BLaER1 (cell line): ENCODE data around the gene ZNF44.

ENCODE experiments used
- H3K27ac ChIP-seq: shearing (Covaris generic); formaldehyde crosslinking; 2 replicates; pipeline ENCODE4 v1.8.1; 2022
- H3K27me3 ChIP-seq: shearing (Covaris generic); formaldehyde crosslinking; 2 replicates; pipeline ENCODE4 v1.8.1; 2022
- H3K36me3 ChIP-seq: shearing (Covaris generic); formaldehyde crosslinking; 2 replicates; pipeline ENCODE4 v1.8.1; 2022
- H3K4me1 ChIP-seq: shearing (Covaris generic); formaldehyde crosslinking; 2 replicates; pipeline ENCODE4 v1.8.1; 2022
- H3K4me2 ChIP-seq: shearing (Covaris generic); formaldehyde crosslinking; 2 replicates; pipeline ENCODE4 v1.8.1; 2022
- H3K4me3 ChIP-seq: shearing (Covaris generic); formaldehyde crosslinking; 2 replicates; pipeline ENCODE4 v1.8.1; 2022
- H3K9ac ChIP-seq: shearing (Covaris generic); formaldehyde crosslinking; 2 replicates; pipeline ENCODE4 v1.8.1; 2022
- H3K9me3 ChIP-seq: shearing (Covaris generic); formaldehyde crosslinking; 2 replicates; pipeline ENCODE4 v1.8.1; 2022
- H4K20me1 ChIP-seq: shearing (Covaris generic); formaldehyde crosslinking; 2 replicates; pipeline ENCODE4 v1.8.1; 2022
- Cebpa-rat ChIP-seq: shearing (Covaris generic); IDR thresholded peaks from 2 replicates; pipeline ENCODE4 v1.8.1; 2022

Gene ZNF44

GRCh38 chr19:12230751-12231733, 63.6 kb downstream of the ZNF44 start:
- H3K4me1 ChIP-seq = peaks cover 10% of the 10 kb centered on the region
- no peak overlapping the region for H3K4me2 ChIP-seq
- no peak overlapping the region for H3K27ac ChIP-seq
- H3K9me3 ChIP-seq = peaks cover 72% of the 10 kb centered on the region
- no peaks in the 10 kb centered on the region for H3K27me3 ChIP-seq
- H4K20me1 ChIP-seq = no peaks in the 10 kb centered on the region
- TF ChIP-seq Cebpa-rat = no peak
- no peak overlapping the region for H3K9ac ChIP-seq
- H3K4me3 ChIP-seq = no peak overlapping the region
- peaks cover 45% of the 10 kb centered on the region for H3K36me3 ChIP-seq

DNA sequence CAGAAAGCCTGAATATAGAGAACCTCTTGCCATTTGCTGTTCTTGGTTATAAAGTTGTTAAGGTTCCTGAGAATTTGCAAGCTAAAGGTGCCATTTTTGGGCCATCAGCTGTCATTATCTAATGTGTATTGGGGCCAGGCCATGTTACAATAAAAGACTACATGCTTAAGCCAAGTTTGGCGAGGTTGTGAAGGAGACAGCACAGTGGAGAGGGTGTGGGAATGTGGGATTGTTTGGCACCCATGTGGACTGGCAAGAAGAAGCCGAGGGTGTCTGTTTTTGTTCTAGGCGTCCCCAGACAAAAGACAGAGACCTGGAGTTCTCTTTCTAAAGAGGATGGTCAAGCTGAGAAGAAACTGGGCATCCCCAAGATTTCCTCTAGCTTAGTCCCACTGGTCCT, 64.7 kb downstream of the ZNF44 start:
- H3K4me1 ChIP-seq = peaks cover 10% of the 10 kb centered on the region
- no peak overlapping the region for H3K9ac ChIP-seq
- H4K20me1 ChIP-seq = no peaks in the 10 kb centered on the region
- no peak for TF ChIP-seq Cebpa-rat
- no peak overlapping the region for H3K4me3 ChIP-seq
- no peak overlapping the region for H3K4me2 ChIP-seq
- peaks cover 70% of the 10 kb centered on the region for H3K9me3 ChIP-seq
- H3K36me3 ChIP-seq = peaks cover 44% of the 10 kb centered on the region
- H3K27ac ChIP-seq = no peak overlapping the region
- no peaks in the 10 kb centered on the region for H3K27me3 ChIP-seq

GRCh38 chr19:12224676-12225075, 70.0 kb downstream of the ZNF44 start:
- H4K20me1 ChIP-seq = no peaks in the 10 kb centered on the region
- no peak overlapping the region for H3K4me3 ChIP-seq
- H3K36me3 ChIP-seq = peaks cover 57% of the 10 kb centered on the region
- no peak overlapping the region for H3K4me2 ChIP-seq
- H3K27me3 ChIP-seq = no peaks in the 10 kb centered on the region
- H3K27ac ChIP-seq = no peak overlapping the region
- H3K9me3 ChIP-seq = peaks cover 84% of the 10 kb centered on the region
- H3K9ac ChIP-seq = no peak overlapping the region
- no peak for TF ChIP-seq Cebpa-rat
- H3K4me1 ChIP-seq = no peaks in the 10 kb centered on the region

DNA sequence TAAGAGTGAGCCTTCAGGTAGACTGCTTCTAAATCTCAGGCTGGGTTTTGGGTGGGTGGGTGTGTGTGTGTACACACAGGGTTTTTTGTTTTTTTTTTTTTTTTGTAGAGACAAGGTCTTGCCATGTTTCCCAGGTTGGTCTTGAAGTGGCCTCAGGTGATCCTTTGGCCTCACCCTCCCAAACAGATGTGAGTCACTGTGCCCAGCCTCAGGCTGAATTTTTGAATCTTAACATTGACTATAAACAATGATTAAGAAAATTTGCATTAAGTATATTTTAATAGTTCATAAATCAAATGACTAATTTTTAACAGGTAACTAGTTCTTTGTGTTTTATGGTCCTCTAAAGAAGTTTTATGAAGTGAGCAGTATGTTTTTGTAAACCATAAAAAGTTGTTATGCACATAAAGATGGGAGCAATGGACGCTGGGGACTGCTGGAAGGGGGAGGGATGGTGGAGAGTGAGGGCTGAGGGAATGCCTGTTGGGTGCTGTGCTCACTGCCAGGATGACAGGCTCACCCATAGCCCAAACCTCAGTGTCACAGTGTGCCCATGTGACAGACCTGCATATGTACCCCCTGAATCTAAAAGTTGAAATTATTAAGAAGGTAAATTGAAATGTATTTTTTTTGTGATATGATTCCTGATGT, 71.6 kb downstream of the ZNF44 start:
- peaks cover 87% of the 10 kb centered on the region for H3K9me3 ChIP-seq
- no peaks in the 10 kb centered on the region for H3K4me1 ChIP-seq
- H3K4me2 ChIP-seq = no peak overlapping the region
- H3K36me3 ChIP-seq = peaks cover 64% of the 10 kb centered on the region
- no peak overlapping the region for H3K27ac ChIP-seq
- no peaks in the 10 kb centered on the region for H4K20me1 ChIP-seq
- H3K27me3 ChIP-seq = no peaks in the 10 kb centered on the region
- no peak overlapping the region for H3K9ac ChIP-seq
- no peak overlapping the region for H3K4me3 ChIP-seq
- no peak for TF ChIP-seq Cebpa-rat
